K562 (cell line): ENCODE data around the gene ATG4D. TPM values are rescaled to one million over a fixed set of nuclear protein-coding genes. Genes with fewer than 3 reads are reported as not detected.

Experiments used
- SRSF3 ChIP-seq: fragments of 200-400 bp; formaldehyde crosslinking; IDR thresholded peaks from 2 replicates; pipeline ENCODE4 v1.6.1; 2016; ENCODE audit warnings: mild to moderate bottlenecking, low read length, moderate library complexity; ENCODE audit not compliant: insufficient read depth
- polyA plus RNA-seq, 8 experiments: library from polyadenylated mRNA; depleted of rRNA in 4 of 8; stranded (reverse) in 5 of 8; unstranded in 3 of 8; fragments of >200 nt; fragmentation: Nextera tagmentation in 2 of 8; fragmentation: Illumina TruSeq in 1 of 8; extraction: Ambion mirVana in 2 of 8; extraction: Trizol in 1 of 8; gene quantifications; 2 replicates each; pipeline versions ENCODE4 v1.2.1 to v1.2.3, GENCODE V29; 2011 to 2014; ENCODE audit warnings: inconsistent platforms in 1 of 8, missing spikeins in 1 of 8
- total RNA-seq, 7 experiments: library from RNA; depleted of rRNA in 6 of 7; stranded (reverse); fragments of >200 nt in 6 of 7; fragmentation: Illumina TruSeq in 2 of 7; extraction: Trizol in 2 of 7; gene quantifications; 2 replicates each; pipeline versions ENCODE4 v1.2.1 to v1.2.3, GENCODE V29; 2011 to 2021; ENCODE audit warnings: low replicate concordance in 1 of 7
- TF ChIP-seq, protein P1 (sequence below), 2 experiments: fragments of 450-650 bp; IDR thresholded peaks; 2 replicates each; pipeline ENCODE4 v1.6.1; 2016; ENCODE audit warnings: mild to moderate bottlenecking in 2 of 2, borderline replicate concordance in 1 of 2, low read depth in 1 of 2, moderate library complexity in 1 of 2

ATG4D gene
- total and polyA plus RNA-seq, 9 of the 15 experiments (the other 6 are each of a cell fraction or from before 2014, with no cell fraction given) = 0.51 to 66.1 (median 22.9) TPM

DNA sequence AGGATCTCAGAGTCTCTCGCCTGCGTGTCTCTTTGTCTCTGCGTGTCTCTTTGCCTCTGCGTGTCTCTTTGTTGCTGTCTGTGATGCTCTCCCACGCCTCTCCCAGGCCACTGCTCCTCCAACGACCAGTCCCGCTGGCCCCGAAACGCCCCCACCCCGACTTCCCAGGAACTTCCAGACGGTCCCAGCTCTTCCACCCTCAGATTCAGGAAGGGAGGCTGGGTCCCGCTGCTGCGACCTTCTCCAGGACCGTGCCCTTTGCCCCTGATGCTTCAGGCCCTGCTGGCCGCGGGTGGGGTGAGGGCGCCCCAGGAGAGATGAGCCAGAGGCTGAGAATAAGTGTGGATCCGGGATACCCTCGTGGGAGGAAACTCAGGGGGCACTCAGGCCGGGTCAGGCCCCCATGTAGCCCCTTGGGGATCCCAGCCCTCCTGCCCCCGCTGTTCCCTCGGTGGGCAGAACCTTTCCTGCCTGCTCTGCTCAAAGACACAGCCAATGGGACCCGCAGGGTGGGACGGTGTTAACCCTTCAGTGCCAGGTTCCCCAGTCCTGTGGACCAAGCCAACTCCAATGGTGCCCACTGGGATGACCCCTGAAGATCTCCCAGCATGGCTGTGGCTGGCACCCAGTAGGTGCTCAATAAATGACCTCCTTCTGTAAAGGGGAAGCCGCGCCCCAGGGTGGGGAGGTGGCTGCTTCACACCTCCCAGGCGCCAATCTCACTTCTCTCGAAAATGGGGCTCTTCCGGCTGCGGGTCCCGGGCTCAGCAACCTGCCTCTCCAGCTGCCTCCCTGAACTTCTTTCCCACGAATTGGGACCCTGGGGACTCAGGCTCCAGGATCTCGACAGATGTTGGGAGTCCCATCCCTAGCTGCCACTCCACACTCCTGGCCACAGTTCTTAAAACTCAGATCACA, 25.0 kb upstream of the ATG4D start (continued):
- TF ChIP-seq, protein P1, sequence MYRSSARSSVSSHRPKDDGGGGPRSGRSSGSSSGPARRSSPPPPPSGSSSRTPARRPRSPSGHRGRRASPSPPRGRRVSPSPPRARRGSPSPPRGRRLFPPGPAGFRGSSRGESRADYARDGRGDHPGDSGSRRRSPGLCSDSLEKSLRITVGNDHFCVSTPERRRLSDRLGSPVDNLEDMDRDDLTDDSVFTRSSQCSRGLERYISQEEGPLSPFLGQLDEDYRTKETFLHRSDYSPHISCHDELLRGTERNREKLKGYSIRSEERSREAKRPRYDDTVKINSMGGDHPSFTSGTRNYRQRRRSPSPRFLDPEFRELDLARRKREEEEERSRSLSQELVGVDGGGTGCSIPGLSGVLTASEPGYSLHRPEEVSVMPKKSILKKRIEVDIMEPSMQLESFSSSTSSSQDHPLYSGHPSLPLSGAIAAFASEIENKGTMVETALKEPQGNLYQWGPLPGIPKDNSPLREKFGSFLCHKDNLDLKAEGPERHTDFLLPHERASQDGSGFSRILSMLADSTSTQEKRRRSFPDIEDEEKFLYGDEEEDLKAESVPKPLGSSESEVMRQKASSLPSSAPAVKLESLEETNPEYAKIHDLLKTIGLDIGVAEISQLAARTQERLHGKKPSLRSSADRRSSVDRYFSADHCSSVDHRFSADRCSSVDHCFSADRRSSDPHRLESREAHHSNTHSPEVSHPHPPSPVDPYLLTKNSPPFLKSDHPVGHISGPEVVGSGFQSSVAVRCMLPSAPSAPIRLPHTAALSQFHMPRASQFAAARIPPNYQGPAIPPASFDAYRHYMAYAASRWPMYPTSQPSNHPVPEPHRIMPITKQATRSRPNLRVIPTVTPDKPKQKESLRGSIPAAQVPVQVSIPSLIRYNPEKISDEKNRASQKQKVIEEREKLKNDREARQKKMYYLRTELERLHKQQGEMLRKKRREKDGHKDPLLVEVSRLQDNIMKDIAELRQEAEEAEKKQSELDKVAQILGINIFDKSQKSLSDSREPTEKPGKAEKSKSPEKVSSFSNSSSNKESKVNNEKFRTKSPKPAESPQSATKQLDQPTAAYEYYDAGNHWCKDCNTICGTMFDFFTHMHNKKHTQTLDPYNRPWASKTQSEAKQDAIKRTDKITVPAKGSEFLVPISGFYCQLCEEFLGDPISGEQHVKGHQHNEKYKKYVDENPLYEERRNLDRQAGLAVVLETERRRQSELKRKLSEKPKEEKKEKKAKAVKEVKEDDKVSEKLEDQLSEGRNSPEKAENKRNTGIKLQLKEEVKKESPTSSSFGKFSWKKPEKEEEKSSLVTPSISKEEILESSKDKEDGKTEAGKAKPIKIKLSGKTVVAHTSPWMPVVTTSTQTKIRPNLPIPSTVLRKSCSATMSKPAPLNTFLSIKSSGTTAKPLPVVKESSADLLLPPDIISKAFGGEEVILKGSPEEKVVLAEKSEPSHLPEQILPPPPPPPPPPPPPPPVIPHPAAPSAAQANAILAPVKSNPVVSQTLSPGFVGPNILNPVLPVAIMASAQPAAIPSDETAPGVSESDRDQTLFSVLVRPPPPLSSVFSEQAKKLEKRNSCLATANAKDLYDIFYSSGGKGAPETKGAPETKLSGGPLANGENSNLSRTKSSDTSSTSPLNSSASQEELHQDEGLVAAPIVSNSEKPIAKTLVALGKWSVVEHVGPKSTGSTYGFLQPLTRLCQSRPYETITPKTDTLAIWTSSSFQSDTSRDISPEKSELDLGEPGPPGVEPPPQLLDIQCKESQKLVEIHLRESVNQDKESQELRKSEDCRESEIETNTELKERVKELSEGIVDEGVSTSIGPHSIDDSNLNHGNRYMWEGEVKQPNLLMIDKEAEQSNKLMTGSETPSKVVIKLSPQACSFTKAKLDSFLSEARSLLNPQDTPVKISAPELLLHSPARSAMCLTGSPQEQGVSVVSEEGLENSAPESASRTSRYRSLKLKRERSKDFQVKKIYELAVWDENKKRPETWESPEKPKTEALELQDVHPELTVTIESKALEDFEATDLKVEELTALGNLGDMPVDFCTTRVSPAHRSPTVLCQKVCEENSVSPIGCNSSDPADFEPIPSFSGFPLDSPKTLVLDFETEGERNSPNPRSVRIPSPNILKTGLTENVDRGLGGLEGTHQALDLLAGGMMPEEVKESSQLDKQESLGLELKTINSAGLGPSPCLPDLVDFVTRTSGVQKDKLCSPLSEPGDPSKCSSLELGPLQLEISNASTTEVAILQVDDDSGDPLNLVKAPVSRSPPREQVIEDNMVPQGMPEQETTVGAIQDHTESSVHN (IDR thresholded peaks at IDR 0.05; ENCODE audit: borderline replicate concordance in 1 of 2, low read depth in 1 of 2) = no peak
- TF ChIP-seq SRSF3 = no peak
